CD4-positive, alpha-beta T cell treated with Interleukin-1 beta for 1 hour (primary cell): ENCODE results near the gene HSPBAP1.

Experiments used
- DNase-seq, 2 donors: peaks; one replicate each; pipeline ENCODE4 v3.0.0-alpha.2; 2020 to 2022

Gene HSPBAP1

GRCh38 chr3:122793568-122794416 lies at the start of gene HSPBAP1:
TSS of gene HSPBAP1 (minus strand) at chr3:122793831. CDS start at chr3:122793680, 151 bp downstream.
- DNase-seq: peak; percentile 90 to 92

- no peak for DNase-seq
These were observed 42.0 kb upstream of the HSPBAP1 start for GRCh38 chr3:122835590-122835989.

- DNase-seq: no peak
These were observed 34.6 kb upstream of the HSPBAP1 start for GRCh38 chr3:122828281-122828680.

GRCh38 chr3:122826278-122826677 lies 32.6 kb upstream of the HSPBAP1 start:
- DNase-seq: no peak

- no peak for DNase-seq
These were observed 31.8 kb upstream of the HSPBAP1 start for GRCh38 chr3:122825460-122825859.

- no peak for DNase-seq
These were observed 31.1 kb upstream of the HSPBAP1 start for GRCh38 chr3:122824465-122825381.

- DNase-seq: no peak
These were observed 23.0 kb upstream of the HSPBAP1 start for GRCh38 chr3:122816587-122816986.

GRCh38 chr3:122810734-122811133 lies 17.1 kb upstream of the HSPBAP1 start:
- no peak for DNase-seq

- no peak for DNase-seq
These were observed 10.3 kb upstream of the HSPBAP1 start for GRCh38 chr3:122803977-122804376.

GRCh38 chr3:122802323-122802722 lies 8.7 kb upstream of the HSPBAP1 start:
- no peak for DNase-seq

GRCh38 chr3:122800706-122801237 lies 7.1 kb upstream of the HSPBAP1 start:
- DNase-seq: no peak

- no peak for DNase-seq
These were observed 6.4 kb upstream of the HSPBAP1 start for GRCh38 chr3:122800031-122800430.

GRCh38 chr3:122799322-122799721 lies 5.7 kb upstream of the HSPBAP1 start:
- DNase-seq: no peak

GRCh38 chr3:122797291-122797690 lies 3.7 kb upstream of the HSPBAP1 start:
- no peak for DNase-seq

GRCh38 chr3:122795674-122796195 lies 2.1 kb upstream of the HSPBAP1 start:
- peak in 1 of 2 donors; percentile 4 for DNase-seq

- peak; percentile 79 to 86 for DNase-seq
These were observed 1.4 kb upstream of the HSPBAP1 start, which contains the start of gene SLC49A4 for GRCh38 chr3:122794779-122795673. TSS of gene SLC49A4 (plus strand) at chr3:122795069. CDS start at chr3:122795193, 124 bp downstream.

- DNase-seq: no peak
These were observed 800 bp upstream of the HSPBAP1 start for GRCh38 chr3:122794483-122794778.

- DNase-seq: no peak
These were observed 3.9 kb downstream of the HSPBAP1 start for GRCh38 chr3:122789585-122790273.

- no peak for DNase-seq
These were observed 5.8 kb downstream of the HSPBAP1 start for GRCh38 chr3:122787872-122788271.

- no peak for DNase-seq
These were observed 7.6 kb downstream of the HSPBAP1 start for GRCh38 chr3:122786066-122786465.

GRCh38 chr3:122785231-122785630 lies 8.4 kb downstream of the HSPBAP1 start:
- DNase-seq: no peak

- DNase-seq: no peak
These were observed 9.2 kb downstream of the HSPBAP1 start for GRCh38 chr3:122784436-122784835.
